ENCODE measurements around the gene BCAP31.

DNA sequence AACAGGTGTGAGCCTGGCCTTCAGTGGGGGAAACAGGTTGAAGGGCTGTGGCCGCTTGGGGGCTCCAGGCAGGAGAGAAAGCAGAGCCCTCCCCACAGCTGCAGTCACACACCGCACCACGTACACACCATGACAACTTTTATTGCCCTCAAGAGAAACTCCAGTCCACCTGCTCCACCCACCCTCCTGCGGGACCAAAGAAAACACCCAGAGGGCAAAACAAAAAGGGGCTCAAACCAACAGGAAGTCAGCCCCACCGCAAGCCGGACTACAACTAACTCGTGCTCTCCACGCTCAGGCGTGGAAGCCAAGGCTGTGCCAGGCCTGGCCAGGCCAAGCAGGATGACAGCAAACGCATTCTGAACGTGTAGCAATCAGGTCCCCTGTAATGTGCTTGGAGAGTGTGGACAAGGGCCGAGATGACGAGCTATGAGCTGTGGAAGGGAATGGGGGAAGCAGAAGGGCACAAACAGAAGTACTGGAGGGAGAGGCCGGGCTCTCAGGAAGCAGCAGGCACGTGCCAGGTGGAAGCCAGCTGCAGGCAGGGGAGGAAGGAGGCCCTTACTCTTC lies 23.7 kb downstream of the BCAP31 start:
- TF ChIP-seq CTCF (conservative IDR thresholded peaks at IDR 0.05) = no peak
- no peak for TF ChIP-seq ZFX (IDR thresholded peaks at IDR 0.05)
